Measurements from ENCODE around the gene ZBTB7C. TPM values are rescaled to one million over a fixed set of nuclear protein-coding genes. Genes with fewer than 3 reads are reported as not detected.

ZBTB7C gene
- total and polyA plus RNA-seq, 9 of the 15 experiments (the other 6 are each of a cell fraction or from before 2014, with no cell fraction given) = not detected

- POLR2A ChIA-PET = no interaction called here
- ATAC-seq (no peak), DNase-seq (ENCODE audit: extremely low read depth in 1 of 4, low spot score in 3 of 4) (no peak), FAIRE-seq (no peak)
- CTCF ChIA-PET (ENCODE audit: low intra/inter-chr PET ratio) = no interaction called here
- no TSS peak for BruUV-seq (replicated peaks)
- H2AFZ ChIP-seq (ENCODE audit: low read depth, low read length) = no peak overlapping the region
- H3K27me3 ChIP-seq (ENCODE audit: control insufficient read depth in 2 of 2, insufficient read depth in 2 of 2, low read length in 2 of 2) = peaks cover 0 to 31% of the 10 kb centered on the region in 2 experiments; a peak in 3 of 5 replicates
- H3K4me3 ChIP-seq = no peak overlapping the region
- no peak overlapping the region for H3K27ac ChIP-seq (ENCODE audit: extremely low read depth, low read depth, low read length)
- 3% methylated on average over 8 of the region's 8 CpGs for WGBS (ENCODE audit: insufficient coverage, low coverage, missing lambda C conversion rate)
- TF ChIP-seq TEAD1 (CRISPR knock-in tag; IDR thresholded peaks at IDR 0.05) (no peak), HDAC3 (IDR thresholded peaks at IDR 0.05; ENCODE audit: borderline replicate concordance, partially characterized antibody) (no peak), CBX2 (IDR thresholded peaks at IDR 0.05; ENCODE audit: insufficient read depth, low read length, poor library complexity, severe bottlenecking) (no peak), MAFG (tag; conservative IDR thresholded peaks at IDR 0.05) (no peak), RBM22 (IDR thresholded peaks at IDR 0.05; ENCODE audit: low read depth, low read length, poor library complexity, severe bottlenecking) (no peak), ZNF282 (CRISPR knock-in tag; IDR thresholded peaks at IDR 0.05) (no peak), SMARCA5 (IDR thresholded peaks at IDR 0.05) (no peak), FOXJ2 (tag; IDR thresholded peaks at IDR 0.05) (no peak)
- TF ChIP-seq, protein P1, sequence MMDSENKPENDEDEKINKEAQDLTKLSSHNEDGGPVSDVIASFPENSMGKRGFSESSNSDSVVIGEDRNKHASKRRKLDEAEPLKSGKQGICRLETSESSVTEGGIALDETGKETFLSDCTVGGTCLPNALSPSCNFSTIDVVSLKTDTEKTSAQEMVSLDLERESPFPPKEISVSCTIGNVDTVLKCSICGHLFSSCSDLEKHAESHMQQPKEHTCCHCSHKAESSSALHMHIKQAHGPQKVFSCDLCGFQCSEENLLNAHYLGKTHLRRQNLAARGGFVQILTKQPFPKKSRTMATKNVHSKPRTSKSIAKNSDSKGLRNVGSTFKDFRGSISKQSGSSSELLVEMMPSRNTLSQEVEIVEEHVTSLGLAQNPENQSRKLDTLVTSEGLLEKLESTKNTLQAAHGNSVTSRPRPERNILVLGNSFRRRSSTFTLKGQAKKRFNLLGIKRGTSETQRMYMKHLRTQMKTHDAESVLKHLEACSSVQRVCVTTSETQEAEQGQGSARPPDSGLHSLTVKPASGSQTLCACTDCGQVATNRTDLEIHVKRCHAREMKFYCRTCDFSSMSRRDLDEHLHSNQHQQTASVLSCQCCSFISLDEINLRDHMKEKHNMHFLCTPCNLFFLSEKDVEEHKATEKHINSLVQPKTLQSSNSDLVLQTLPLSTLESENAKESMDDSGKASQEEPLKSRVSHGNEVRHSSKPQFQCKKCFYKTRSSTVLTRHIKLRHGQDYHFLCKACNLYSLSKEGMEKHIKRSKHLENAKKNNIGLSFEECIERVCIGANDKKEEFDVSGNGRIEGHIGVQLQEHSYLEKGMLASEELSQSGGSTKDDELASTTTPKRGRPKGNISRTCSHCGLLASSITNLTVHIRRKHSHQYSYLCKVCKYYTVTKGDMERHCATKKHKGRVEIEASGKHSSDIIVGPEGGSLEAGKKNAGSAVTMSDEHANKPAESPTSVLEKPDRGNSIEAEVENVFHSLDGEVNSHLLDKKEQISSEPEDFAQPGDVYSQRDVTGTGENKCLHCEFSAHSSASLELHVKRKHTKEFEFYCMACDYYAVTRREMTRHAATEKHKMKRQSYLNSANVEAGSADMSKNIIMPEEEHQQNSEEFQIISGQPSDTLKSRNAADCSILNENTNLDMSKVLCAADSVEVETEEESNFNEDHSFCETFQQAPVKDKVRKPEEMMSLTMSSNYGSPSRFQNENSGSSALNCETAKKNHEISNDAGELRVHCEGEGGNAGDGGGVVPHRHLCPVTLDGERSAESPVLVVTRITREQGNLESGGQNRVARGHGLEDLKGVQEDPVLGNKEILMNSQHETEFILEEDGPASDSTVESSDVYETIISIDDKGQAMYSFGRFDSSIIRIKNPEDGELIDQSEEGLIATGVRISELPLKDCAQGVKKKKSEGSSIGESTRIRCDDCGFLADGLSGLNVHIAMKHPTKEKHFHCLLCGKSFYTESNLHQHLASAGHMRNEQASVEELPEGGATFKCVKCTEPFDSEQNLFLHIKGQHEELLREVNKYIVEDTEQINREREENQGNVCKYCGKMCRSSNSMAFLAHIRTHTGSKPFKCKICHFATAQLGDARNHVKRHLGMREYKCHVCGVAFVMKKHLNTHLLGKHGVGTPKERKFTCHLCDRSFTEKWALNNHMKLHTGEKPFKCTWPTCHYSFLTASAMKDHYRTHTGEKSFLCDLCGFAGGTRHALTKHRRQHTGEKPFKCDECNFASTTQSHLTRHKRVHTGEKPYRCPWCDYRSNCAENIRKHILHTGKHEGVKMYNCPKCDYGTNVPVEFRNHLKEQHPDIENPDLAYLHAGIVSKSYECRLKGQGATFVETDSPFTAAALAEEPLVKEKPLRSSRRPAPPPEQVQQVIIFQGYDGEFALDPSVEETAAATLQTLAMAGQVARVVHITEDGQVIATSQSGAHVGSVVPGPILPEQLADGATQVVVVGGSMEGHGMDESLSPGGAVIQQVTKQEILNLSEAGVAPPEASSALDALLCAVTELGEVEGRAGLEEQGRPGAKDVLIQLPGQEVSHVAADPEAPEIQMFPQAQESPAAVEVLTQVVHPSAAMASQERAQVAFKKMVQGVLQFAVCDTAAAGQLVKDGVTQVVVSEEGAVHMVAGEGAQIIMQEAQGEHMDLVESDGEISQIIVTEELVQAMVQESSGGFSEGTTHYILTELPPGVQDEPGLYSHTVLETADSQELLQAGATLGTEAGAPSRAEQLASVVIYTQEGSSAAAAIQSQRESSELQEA (IDR thresholded peaks at IDR 0.05; ENCODE audit: low read depth) = no peak
- TF ChIP-seq, protein P2, sequence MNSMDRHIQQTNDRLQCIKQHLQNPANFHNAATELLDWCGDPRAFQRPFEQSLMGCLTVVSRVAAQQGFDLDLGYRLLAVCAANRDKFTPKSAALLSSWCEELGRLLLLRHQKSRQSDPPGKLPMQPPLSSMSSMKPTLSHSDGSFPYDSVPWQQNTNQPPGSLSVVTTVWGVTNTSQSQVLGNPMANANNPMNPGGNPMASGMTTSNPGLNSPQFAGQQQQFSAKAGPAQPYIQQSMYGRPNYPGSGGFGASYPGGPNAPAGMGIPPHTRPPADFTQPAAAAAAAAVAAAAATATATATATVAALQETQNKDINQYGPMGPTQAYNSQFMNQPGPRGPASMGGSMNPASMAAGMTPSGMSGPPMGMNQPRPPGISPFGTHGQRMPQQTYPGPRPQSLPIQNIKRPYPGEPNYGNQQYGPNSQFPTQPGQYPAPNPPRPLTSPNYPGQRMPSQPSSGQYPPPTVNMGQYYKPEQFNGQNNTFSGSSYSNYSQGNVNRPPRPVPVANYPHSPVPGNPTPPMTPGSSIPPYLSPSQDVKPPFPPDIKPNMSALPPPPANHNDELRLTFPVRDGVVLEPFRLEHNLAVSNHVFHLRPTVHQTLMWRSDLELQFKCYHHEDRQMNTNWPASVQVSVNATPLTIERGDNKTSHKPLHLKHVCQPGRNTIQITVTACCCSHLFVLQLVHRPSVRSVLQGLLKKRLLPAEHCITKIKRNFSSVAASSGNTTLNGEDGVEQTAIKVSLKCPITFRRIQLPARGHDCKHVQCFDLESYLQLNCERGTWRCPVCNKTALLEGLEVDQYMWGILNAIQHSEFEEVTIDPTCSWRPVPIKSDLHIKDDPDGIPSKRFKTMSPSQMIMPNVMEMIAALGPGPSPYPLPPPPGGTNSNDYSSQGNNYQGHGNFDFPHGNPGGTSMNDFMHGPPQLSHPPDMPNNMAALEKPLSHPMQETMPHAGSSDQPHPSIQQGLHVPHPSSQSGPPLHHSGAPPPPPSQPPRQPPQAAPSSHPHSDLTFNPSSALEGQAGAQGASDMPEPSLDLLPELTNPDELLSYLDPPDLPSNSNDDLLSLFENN (IDR thresholded peaks at IDR 0.05; ENCODE audit: low read depth in 2 of 2, low read length in 2 of 2) = no peak
- no peaks in the 10 kb centered on the region for H3K79me2 ChIP-seq (ENCODE audit: control insufficient read depth, insufficient read depth, low read length)
- H3K9ac ChIP-seq (ENCODE audit: insufficient read depth in 1 of 2, low read depth in 2 of 2, low read length in 2 of 2) = no peak overlapping the region; a peak in 1 of 4 replicates
- H3K4me2 ChIP-seq (ENCODE audit: insufficient read depth, low read length) = no peak overlapping the region
- in situ Hi-C loops (cut with MboI) = no loop called here
- no peaks in the 10 kb centered on the region for H4K20me1 ChIP-seq (replicated peaks; ENCODE audit: control insufficient read depth, insufficient read depth, low read length)
- no peaks in the 10 kb centered on the region for H3K4me1 ChIP-seq (replicated peaks in 1 of 2; ENCODE audit: control insufficient read depth in 2 of 2, insufficient read depth in 2 of 2, low read length in 2 of 2)
- intact Hi-C loops (cut with micrococcal nuclease) = no loop called here
- no peaks in the 10 kb centered on the region for H3K9me3 ChIP-seq (replicated peaks; ENCODE audit: control insufficient read depth, insufficient read depth, low read depth, low read length)
- no peaks in the 10 kb centered on the region for H3K36me3 ChIP-seq (ENCODE audit: control insufficient read depth, insufficient read depth, low read length)
- no peaks in the 10 kb centered on the region for H3K9me1 ChIP-seq (ENCODE audit: control insufficient read depth, insufficient read depth, low read length)
Measured at GRCh38 chr18:48113691-48114090, 295.5 kb downstream of the ZBTB7C start.

All from K562 (cell line).